Neural crest cell (in vitro differentiated cells): ENCODE data around the gene ALK. TPM values are rescaled to one million over a fixed set of nuclear protein-coding genes. Genes with fewer than 3 reads are reported as not detected.

ENCODE experiments used
- DNase-seq: peaks from one replicate; pipeline ENCODE4 v3.0.0; 2021; ENCODE audit warnings: low read depth, mixed read lengths, low spot score
- H3K27ac Mint-ChIP-seq: one replicate; pipeline ENCODE4 v1.8.0; 2021; ENCODE audit warnings: mild to moderate bottlenecking, mixed read lengths; ENCODE audit not compliant: unreplicated experiment
- H3K27me3 Mint-ChIP-seq: 2 replicates; pipeline ENCODE4 v1.8.0; 2021; ENCODE audit warnings: low read depth, mild to moderate bottlenecking, mixed read lengths
- H3K36me3 Mint-ChIP-seq: 2 replicates; pipeline ENCODE4 v1.8.0; 2021; ENCODE audit warnings: low read depth, mild to moderate bottlenecking, mixed read lengths
- H3K4me1 Mint-ChIP-seq: 2 replicates; pipeline ENCODE4 v1.8.0; 2021; ENCODE audit warnings: mixed read lengths
- H3K4me3 Mint-ChIP-seq: one replicate; pipeline ENCODE4 v1.8.0; 2021; ENCODE audit warnings: mild to moderate bottlenecking, mixed read lengths
- H3K9me3 Mint-ChIP-seq: 2 replicates; pipeline ENCODE4 v1.8.0; 2021; ENCODE audit warnings: mixed read lengths
- total RNA-seq: library from RNA; stranded (reverse); gene quantifications from 2 replicates; pipeline ENCODE4 v1.2.1, GENCODE V29; 2021
- TF ChIP-seq, protein P1 (sequence below): fragments of 200-600 bp; sonication (generic); conservative IDR thresholded peaks from 2 replicates; pipeline ENCODE4 v1.5.0; 2021; ENCODE audit warnings: antibody characterized with exemption, mild to moderate bottlenecking

ALK gene
- total RNA-seq, 1 donor from 2014 or later, result 2.0 TPM

GRCh38 chr2:29613792-29614266, 307.6 kb downstream of the ALK start:
- no peak overlapping the region for H3K4me3 Mint-ChIP-seq
- H3K36me3 Mint-ChIP-seq, result no peaks in the 10 kb centered on the region
- H3K9me3 Mint-ChIP-seq, result peaks cover 4% of the 10 kb centered on the region
- no peaks in the 10 kb centered on the region for H3K27me3 Mint-ChIP-seq
- TF ChIP-seq, protein P1, sequence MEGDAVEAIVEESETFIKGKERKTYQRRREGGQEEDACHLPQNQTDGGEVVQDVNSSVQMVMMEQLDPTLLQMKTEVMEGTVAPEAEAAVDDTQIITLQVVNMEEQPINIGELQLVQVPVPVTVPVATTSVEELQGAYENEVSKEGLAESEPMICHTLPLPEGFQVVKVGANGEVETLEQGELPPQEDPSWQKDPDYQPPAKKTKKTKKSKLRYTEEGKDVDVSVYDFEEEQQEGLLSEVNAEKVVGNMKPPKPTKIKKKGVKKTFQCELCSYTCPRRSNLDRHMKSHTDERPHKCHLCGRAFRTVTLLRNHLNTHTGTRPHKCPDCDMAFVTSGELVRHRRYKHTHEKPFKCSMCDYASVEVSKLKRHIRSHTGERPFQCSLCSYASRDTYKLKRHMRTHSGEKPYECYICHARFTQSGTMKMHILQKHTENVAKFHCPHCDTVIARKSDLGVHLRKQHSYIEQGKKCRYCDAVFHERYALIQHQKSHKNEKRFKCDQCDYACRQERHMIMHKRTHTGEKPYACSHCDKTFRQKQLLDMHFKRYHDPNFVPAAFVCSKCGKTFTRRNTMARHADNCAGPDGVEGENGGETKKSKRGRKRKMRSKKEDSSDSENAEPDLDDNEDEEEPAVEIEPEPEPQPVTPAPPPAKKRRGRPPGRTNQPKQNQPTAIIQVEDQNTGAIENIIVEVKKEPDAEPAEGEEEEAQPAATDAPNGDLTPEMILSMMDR, result no peak
- no peaks in the 10 kb centered on the region for H3K4me1 Mint-ChIP-seq
- no peak overlapping the region for H3K27ac Mint-ChIP-seq
- no peak for DNase-seq

DNA sequence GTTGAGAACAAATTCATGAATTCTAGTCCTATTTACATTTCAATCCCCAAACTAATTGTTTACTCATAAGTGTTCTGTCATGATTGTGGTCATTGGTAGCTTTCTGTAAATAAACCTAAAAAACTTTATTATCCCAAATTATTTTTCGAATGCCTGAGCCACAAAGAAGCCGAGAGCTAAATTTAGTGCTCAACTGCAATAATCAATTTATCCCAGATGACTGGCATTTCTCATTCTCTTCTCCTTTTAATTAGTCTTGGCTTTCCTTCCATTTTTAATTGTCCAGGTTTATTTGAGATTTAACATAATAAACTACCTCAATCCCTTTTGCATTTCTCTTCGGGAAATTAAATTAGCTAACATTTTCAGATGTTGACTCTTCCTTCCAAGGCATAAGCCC, 308.3 kb downstream of the ALK start:
- Mint-ChIP-seq H3K4me3 (no peak overlapping the region), H3K36me3 (no peaks in the 10 kb centered on the region), H3K4me1 (no peaks in the 10 kb centered on the region), H3K27me3 (no peaks in the 10 kb centered on the region), H3K9me3 (peaks cover 4% of the 10 kb centered on the region), H3K27ac (no peak overlapping the region)
- TF ChIP-seq, protein P1, result no peak
- no peak for DNase-seq

- Mint-ChIP-seq H3K4me1 (no peaks in the 10 kb centered on the region), H3K27me3 (no peaks in the 10 kb centered on the region), H3K9me3 (peaks cover 4% of the 10 kb centered on the region), H3K36me3 (no peaks in the 10 kb centered on the region), H3K4me3 (no peak overlapping the region), H3K27ac (no peak overlapping the region)
- TF ChIP-seq, protein P1, result no peak
- DNase-seq, result no peak
These were observed 308.8 kb downstream of the ALK start for GRCh38 chr2:29612568-29612967.

DNA sequence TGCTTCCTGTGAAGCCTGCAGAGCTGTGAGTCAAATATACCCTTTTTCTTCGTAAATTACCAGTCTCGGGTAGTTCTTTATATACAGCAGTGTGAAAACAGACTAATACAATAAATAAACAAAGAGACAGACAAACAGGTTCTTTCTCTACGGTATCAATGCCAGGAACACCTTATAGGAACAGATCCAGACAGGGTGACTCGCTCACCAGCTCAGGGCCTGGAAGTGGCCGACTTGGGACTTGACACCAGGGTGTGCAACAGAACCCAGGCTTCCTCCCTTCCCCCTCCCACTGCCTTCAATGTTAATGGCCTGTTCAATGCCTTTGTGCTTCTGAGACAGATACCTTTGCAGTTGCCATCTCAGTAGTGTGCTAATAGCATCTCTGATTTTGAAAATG, 309.5 kb downstream of the ALK start:
- H3K27me3 Mint-ChIP-seq, result no peaks in the 10 kb centered on the region
- no peak for DNase-seq
- TF ChIP-seq, protein P1, result no peak
- peaks cover 4% of the 10 kb centered on the region for H3K9me3 Mint-ChIP-seq
- no peaks in the 10 kb centered on the region for H3K4me1 Mint-ChIP-seq
- H3K4me3 Mint-ChIP-seq, result no peak overlapping the region
- H3K27ac Mint-ChIP-seq, result no peak overlapping the region
- no peaks in the 10 kb centered on the region for H3K36me3 Mint-ChIP-seq

- H3K36me3 Mint-ChIP-seq, result no peaks in the 10 kb centered on the region
- H3K4me3 Mint-ChIP-seq, result no peak overlapping the region
- H3K9me3 Mint-ChIP-seq, result peaks cover 4% of the 10 kb centered on the region
- TF ChIP-seq, protein P1, result no peak
- no peaks in the 10 kb centered on the region for H3K4me1 Mint-ChIP-seq
- H3K27ac Mint-ChIP-seq, result no peak overlapping the region
- H3K27me3 Mint-ChIP-seq, result no peaks in the 10 kb centered on the region
- DNase-seq, result no peak
These were observed 310.1 kb downstream of the ALK start for GRCh38 chr2:29611261-29611660.

GRCh38 chr2:29610569-29610968, 310.8 kb downstream of the ALK start:
- DNase-seq, result no peak
- TF ChIP-seq, protein P1, result no peak
- Mint-ChIP-seq H3K4me1 (no peaks in the 10 kb centered on the region), H3K27me3 (no peaks in the 10 kb centered on the region), H3K9me3 (peaks cover 4% of the 10 kb centered on the region), H3K36me3 (no peaks in the 10 kb centered on the region), H3K4me3 (no peak overlapping the region), H3K27ac (no peak overlapping the region)
